HepG2 (cell line): ENCODE data around the gene AMZ1.
"Not testable (repeated sequence)": the region's sequence is repeated elsewhere in the genome, so short reads cannot be mapped to it uniquely, and the experiment has no call there.

ENCODE experiments used
- CHD2 ChIP-seq: IDR thresholded peaks from 2 replicates; pipeline ENCODE4 v1.6.1; 2011; ENCODE audit warnings: low read depth, low read length, improper control_type of control experiment
- EHMT2 ChIP-seq: fragments of 200-600 bp; sonication (generic); IDR thresholded peaks from 2 replicates; pipeline ENCODE4 v1.7.0; 2017; ENCODE audit warnings: antibody characterized with exemption, low read depth, low read length, borderline replicate concordance
- JUNB ChIP-seq: sonication (generic); formaldehyde crosslinking; IDR thresholded peaks from 2 replicates; pipeline ENCODE4 v1.8.0; 2022; ENCODE audit warnings: missing genetic modification reagents, mild to moderate bottlenecking, borderline replicate concordance
- ZNF367 ChIP-seq: sonication (generic); formaldehyde crosslinking; IDR thresholded peaks from 2 replicates; pipeline ENCODE4 v1.4.0; 2020; ENCODE audit warnings: missing genetic modification reagents, borderline replicate concordance
- TF ChIP-seq, protein P1 (sequence below): sonication (generic); formaldehyde crosslinking; IDR thresholded peaks from 2 replicates; pipeline ENCODE4 v1.5.0; 2020; ENCODE audit warnings: mild to moderate bottlenecking, missing genetic modification reagents, moderate library complexity
- TF ChIP-seq, protein P2 (sequence below): fragments of 450-650 bp; IDR thresholded peaks from 2 replicates; pipeline ENCODE4 v1.6.1; 2016
- TF ChIP-seq, protein P3 (sequence below), 2 experiments: IDR thresholded peaks; 2 replicates each; pipeline ENCODE4 v1.6.1; 2011 to 2012; ENCODE audit warnings: low read length in 2 of 2, borderline replicate concordance in 1 of 2, low read depth in 1 of 2, mild to moderate bottlenecking in 1 of 2, moderate library complexity in 1 of 2
- TF ChIP-seq, protein P4 (sequence below): sonication (generic); formaldehyde crosslinking; IDR thresholded peaks from 2 replicates; pipeline ENCODE4 v1.4.0; 2020; ENCODE audit warnings: mild to moderate bottlenecking, missing genetic modification reagents

DNA sequence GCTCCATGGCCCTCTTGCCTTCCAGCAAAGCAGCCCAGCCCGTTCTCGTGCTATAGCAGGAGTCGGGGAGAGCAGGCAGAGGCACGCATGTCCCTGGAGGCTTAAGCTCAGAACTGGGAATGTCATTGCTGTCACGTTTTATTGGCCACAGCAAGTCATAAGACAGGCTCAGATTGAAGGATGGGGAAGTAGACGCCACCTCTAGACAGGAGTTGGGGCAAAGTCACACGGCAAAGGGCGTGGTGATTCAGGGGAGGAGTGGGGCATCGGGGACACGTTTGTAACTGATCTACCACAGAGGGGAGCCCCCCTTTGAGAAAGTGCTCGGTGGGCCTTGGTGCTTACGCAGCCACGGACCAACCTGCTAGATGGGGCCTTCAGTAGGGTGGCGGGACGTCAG, 9.5 kb upstream of the AMZ1 start:
- not testable (repeated sequence) for TF ChIP-seq EHMT2; JUNB (CRISPR knock-in tag); CHD2; ZNF367
- TF ChIP-seq, protein P1, sequence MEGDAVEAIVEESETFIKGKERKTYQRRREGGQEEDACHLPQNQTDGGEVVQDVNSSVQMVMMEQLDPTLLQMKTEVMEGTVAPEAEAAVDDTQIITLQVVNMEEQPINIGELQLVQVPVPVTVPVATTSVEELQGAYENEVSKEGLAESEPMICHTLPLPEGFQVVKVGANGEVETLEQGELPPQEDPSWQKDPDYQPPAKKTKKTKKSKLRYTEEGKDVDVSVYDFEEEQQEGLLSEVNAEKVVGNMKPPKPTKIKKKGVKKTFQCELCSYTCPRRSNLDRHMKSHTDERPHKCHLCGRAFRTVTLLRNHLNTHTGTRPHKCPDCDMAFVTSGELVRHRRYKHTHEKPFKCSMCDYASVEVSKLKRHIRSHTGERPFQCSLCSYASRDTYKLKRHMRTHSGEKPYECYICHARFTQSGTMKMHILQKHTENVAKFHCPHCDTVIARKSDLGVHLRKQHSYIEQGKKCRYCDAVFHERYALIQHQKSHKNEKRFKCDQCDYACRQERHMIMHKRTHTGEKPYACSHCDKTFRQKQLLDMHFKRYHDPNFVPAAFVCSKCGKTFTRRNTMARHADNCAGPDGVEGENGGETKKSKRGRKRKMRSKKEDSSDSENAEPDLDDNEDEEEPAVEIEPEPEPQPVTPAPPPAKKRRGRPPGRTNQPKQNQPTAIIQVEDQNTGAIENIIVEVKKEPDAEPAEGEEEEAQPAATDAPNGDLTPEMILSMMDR: not testable (repeated sequence)
- TF ChIP-seq, protein P2, sequence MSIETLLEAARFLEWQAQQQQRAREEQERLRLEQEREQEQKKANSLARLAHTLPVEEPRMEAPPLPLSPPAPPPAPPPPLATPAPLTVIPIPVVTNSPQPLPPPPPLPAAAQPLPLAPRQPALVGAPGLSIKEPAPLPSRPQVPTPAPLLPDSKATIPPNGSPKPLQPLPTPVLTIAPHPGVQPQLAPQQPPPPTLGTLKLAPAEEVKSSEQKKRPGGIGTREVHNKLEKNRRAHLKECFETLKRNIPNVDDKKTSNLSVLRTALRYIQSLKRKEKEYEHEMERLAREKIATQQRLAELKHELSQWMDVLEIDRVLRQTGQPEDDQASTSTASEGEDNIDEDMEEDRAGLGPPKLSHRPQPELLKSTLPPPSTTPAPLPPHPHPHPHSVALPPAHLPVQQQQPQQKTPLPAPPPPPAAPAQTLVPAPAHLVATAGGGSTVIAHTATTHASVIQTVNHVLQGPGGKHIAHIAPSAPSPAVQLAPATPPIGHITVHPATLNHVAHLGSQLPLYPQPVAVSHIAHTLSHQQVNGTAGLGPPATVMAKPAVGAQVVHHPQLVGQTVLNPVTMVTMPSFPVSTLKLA: not testable (repeated sequence)
- TF ChIP-seq, protein P3, sequence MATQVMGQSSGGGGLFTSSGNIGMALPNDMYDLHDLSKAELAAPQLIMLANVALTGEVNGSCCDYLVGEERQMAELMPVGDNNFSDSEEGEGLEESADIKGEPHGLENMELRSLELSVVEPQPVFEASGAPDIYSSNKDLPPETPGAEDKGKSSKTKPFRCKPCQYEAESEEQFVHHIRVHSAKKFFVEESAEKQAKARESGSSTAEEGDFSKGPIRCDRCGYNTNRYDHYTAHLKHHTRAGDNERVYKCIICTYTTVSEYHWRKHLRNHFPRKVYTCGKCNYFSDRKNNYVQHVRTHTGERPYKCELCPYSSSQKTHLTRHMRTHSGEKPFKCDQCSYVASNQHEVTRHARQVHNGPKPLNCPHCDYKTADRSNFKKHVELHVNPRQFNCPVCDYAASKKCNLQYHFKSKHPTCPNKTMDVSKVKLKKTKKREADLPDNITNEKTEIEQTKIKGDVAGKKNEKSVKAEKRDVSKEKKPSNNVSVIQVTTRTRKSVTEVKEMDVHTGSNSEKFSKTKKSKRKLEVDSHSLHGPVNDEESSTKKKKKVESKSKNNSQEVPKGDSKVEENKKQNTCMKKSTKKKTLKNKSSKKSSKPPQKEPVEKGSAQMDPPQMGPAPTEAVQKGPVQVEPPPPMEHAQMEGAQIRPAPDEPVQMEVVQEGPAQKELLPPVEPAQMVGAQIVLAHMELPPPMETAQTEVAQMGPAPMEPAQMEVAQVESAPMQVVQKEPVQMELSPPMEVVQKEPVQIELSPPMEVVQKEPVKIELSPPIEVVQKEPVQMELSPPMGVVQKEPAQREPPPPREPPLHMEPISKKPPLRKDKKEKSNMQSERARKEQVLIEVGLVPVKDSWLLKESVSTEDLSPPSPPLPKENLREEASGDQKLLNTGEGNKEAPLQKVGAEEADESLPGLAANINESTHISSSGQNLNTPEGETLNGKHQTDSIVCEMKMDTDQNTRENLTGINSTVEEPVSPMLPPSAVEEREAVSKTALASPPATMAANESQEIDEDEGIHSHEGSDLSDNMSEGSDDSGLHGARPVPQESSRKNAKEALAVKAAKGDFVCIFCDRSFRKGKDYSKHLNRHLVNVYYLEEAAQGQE (IDR thresholded peaks at IDR 0.05; ENCODE audit: borderline replicate concordance in 1 of 2, low read depth in 1 of 2, low read length in 2 of 2): not testable (repeated sequence)
- TF ChIP-seq, protein P4, sequence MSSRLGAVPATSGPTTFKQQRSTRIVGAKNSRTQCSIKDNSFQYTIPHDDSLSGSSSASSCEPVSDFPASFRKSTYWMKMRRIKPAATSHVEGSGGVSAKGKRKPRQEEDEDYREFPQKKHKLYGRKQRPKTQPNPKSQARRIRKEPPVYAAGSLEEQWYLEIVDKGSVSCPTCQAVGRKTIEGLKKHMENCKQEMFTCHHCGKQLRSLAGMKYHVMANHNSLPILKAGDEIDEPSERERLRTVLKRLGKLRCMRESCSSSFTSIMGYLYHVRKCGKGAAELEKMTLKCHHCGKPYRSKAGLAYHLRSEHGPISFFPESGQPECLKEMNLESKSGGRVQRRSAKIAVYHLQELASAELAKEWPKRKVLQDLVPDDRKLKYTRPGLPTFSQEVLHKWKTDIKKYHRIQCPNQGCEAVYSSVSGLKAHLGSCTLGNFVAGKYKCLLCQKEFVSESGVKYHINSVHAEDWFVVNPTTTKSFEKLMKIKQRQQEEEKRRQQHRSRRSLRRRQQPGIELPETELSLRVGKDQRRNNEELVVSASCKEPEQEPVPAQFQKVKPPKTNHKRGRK: not testable (repeated sequence)
